GM21390 (cell line): Measurements from ENCODE around the gene MEIG1.
"Not testable (repeated sequence)": the region's sequence is repeated elsewhere in the genome, so short reads cannot be mapped to it uniquely, and the experiment has no call there.

Experiments
- ATAC-seq: cut with Tn5 transposase; IDR thresholded peaks from one replicate; pipeline ENCODE4 v1.9.1; 2021; ENCODE audit not compliant: unreplicated experiment

The MEIG1 gene

DNA sequence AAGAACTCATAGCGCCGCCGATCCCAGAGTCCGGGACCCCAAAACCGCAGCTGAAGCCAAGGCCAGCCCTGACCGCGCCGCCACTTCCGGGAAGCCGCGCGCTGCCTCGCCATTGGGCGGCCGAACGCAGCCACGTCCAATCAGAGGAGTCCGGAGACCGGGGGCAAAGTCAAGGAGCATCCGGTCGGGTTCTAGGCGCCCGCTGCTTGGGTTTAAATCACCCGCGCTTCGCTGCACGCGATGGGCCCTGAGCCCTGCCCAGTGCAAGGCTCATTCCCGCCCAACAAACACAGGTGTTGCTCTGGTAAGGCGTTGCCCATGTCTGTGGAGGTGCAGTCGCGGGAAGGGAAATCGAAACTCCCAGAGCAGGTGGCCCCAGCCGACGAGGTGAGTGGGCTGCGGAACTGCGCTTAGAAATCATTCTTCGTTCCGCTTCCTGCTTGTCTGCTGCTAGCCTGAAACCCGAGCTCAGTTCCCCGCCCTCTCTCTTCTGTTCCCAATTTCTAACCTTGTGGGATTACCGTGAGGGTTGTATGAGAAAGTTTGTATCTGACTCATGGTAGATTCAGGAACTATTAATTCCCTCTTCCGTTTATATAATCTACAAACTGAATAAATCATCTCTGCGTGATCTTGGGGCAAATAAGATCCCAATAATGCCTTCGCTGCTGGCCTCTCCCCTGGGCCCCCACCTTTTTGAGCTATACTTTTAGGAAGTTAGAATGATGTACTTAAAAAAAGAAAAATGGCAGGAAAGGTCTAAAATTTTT lies 5.0 kb upstream of the MEIG1 start, which contains the start of gene DCLRE1C:
Gene DCLRE1C (minus strand): TSS at position 96 of the 770 bp plus-strand sequence. CDS start 86 bp downstream, at position 10.
- ATAC-seq: peak; percentile 82

DNA sequence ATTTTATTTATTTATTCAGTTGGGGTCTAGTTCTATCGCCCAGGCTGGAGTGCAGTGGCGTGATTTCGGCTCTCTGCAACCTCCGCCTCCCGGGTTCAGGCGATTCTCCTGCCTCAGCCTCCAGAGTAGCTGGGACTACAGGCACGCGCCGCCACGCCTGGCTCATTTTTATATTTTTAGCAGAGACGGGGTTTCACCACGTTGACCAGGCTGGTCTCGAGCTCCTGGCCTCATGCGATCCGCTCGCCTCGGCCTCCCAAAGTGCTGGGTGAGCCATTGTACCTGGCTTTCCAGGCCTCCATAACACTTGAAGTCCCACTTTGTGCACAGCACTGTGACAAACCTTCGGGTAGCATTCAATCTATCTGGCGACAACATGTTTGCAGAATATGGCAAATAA lies 4.3 kb upstream of the MEIG1 start:
- no peak for ATAC-seq

DNA sequence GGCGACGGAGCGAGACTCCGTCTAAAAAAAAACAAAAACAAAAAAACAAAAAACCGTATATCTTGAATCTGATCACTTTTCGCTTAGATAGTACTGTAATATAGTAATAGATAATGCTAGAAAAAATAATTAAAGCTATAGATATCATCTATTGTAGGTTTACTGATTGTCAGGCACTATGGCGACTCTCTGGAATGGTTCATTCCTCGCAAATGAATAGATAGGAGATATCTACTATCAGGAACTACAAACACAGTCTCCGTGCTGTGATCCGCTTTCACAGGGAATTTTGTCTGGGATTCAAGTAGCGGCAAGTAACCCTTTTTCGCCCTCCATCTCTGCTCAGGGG lies 342 bp upstream of the MEIG1 start:
- no peak for ATAC-seq

DNA sequence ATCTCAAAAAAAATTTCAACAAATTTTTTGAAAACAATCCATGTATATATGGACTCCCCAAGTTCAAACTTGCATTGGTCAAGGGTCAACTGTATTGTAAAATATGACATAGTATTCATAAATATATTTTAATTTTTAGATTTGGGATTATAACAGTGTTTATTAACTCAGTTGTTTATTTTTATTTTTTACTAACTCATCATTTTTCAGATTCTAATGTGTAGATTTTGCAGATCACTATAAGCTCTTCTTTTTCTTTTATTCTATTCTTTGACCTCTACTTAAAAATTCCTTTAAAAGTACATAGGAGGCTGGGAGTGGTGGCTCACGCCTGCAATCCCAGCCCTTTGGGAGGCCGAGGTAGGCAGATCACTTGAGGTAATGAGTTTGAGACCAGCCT lies 8.7 kb downstream of the MEIG1 start:
- no peak for ATAC-seq

DNA sequence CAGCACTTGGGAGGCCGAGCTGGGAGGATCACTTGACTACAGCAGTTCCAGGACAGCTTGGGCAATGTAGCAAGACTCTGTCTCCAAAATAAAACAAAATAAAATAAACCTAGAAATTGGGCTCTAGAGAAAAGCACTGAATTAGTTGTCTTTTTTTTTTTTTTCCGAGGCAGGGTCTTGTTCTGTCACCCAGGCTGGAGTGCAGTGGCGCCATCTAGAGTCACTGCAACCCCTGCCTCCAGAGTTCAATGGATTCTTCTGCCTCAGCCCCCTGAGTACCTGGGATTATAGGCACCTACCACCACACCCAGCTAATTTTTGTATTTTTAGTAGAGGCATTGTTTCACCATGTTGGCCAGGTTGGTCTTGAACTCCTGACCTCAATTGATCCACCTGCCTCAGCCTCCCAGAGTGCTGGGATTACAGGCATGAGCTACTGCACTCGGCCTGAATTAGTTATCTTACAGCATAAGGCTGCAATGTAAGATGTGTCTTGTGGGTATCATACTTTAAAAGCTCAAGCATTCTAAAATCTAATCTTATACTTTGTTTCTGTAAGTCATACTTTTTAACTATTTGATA lies 12.8 kb downstream of the MEIG1 start:
- ATAC-seq: no peak

DNA sequence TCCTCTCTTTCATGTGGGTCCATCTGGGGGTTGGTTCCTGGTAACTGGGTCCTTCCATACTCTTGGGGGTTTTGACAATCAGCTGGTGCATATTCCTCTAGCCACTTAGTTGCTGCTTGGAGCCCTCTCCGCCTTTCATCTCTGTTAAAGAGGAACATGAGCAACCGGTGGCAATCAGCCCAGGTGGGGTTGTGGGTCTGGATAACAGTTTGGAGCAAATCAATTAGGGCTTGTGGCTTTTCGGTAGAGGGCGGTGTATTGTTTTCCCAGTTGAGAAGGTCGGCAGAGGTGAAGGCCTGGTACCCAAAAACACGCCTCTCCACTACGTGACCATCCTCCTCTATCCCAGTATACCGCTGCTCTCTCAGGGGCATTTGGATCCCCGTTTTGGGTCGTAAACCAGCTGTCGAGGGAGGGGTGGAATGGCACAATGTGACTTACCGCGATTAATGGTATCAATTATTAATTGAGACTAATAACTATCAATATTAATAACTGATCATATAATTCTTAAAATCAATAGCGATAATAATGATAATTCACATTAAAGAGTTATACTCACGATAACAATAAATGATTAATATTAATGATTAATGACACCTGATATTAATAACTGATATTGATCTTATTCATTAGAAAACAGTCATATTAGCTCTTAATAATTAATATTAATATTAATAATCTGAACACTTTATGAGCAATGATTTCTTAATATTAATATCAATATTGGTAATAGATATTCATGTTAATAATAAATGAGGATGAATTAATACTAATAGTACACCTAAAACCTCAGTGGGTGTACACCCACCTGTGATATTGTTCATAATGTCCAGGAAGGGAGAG lies 15.2 kb downstream of the MEIG1 start:
- ATAC-seq: not testable (repeated sequence)

DNA sequence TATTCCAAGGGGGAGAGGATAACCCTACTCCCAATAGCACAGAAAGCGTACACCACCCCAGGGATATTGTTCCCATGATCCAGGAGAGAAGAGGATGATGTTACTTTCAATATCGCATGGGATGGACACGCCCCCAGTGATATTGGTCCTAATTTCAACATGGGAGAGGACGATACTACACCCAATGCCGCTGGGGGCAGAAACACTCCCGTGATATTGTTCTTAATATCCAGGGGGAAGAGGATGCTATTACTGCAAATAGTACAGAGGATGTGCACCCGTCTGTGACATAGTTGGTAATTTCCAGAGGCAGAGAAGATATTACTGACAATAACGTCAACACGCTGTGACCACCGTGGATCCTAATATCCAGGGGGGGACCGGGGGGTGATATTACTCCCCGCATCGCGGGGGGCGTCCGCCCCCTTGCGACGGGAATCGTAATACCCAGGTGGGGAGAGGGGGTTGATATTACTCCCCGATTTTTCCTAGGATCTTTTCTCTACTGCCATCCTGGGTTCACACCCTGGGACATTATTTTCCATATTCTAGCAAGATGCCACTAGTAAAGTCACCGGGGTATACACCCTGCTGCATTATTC lies 16.6 kb downstream of the MEIG1 start:
- no peak for ATAC-seq

DNA sequence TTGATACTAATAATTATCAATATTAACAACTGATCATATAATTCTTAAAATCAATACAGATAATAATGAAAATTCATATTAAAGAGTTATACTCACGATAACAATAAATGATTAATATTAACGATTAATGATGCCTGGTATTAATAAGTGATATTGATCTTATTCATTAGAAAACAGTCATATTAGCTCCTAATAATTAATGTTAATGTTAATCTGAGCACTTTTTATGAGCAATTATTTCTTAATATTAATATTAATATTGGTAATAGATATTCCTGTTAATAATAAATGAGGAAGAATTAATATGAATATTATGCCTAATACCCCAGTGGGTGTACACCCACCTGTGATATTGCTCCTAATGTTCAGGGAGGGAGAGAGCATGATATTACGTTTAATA lies 23.6 kb downstream of the MEIG1 start:
- no peak for ATAC-seq

DNA sequence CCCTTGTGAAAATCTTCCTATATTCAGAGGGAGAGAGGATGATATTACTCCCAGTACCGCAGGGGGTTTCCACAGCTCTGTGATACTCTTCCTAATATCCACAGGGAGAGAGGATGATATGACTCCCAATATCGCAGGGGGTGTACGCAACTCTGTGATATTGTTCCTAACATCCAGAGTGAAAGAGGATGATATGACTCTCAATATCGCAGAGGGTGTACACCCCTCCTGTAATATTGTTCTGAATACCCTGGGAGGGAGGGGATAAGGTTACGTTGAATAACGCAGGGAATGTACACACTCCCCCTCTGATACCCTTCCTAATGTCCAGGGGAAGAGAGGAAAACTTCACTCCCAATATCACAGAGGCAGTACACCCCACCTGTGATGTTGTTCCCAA lies 30.4 kb downstream of the MEIG1 start:
- ATAC-seq: not testable (repeated sequence)

DNA sequence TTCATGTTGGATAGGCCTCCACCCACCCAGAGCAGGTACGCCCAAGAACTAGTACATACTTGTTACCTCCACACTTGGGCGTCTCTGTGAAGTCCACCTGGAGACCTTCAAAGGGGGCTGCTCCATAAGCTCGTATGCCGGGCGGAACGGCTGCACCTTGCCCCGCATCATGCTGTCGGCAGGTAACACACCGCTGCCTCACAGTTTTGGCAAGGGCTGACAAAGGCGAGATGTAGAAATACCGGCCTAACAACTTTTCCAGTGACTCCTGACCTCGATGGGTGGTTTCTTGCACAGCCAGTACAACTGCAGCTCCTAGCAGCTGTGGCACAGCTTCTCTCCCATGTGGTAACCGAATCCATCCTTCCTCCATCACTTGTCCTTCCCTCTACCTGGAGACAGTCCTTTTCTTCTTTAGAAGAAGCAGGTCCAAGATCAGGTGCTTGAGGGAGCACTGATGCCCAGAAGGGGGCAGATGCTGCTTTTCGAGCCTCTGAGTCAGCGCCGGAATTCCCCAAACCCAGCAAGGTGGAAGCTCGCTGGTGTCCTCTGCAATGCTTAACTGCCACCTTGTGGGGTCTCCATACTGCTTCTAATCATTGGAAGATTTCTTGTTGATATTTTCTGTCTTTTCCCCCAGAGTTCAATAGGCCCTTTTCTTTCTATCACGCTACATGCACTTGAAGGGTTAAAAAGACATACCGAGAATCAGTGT lies 32.0 kb downstream of the MEIG1 start:
- ATAC-seq: not testable (repeated sequence)

DNA sequence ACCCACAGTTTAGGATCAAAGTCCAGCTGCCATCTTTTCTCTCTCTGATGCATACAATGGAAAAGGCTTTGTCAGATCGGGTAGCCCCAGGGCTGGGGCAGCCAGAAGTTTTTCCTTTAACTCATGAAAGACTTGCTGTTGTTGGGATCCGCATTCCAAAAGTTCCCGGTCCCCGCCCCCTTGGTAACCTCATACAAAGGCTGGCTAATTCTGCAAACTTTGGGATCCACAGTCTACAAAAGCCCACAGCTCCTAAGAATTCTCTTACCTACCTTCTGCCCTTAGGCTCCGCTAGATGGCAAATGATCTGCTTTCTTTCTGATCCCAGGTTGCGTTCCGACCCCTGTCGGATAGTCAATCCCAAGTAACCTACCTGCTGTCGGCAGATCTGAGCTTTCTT lies 33.1 kb downstream of the MEIG1 start:
- ATAC-seq: not testable (repeated sequence)

DNA sequence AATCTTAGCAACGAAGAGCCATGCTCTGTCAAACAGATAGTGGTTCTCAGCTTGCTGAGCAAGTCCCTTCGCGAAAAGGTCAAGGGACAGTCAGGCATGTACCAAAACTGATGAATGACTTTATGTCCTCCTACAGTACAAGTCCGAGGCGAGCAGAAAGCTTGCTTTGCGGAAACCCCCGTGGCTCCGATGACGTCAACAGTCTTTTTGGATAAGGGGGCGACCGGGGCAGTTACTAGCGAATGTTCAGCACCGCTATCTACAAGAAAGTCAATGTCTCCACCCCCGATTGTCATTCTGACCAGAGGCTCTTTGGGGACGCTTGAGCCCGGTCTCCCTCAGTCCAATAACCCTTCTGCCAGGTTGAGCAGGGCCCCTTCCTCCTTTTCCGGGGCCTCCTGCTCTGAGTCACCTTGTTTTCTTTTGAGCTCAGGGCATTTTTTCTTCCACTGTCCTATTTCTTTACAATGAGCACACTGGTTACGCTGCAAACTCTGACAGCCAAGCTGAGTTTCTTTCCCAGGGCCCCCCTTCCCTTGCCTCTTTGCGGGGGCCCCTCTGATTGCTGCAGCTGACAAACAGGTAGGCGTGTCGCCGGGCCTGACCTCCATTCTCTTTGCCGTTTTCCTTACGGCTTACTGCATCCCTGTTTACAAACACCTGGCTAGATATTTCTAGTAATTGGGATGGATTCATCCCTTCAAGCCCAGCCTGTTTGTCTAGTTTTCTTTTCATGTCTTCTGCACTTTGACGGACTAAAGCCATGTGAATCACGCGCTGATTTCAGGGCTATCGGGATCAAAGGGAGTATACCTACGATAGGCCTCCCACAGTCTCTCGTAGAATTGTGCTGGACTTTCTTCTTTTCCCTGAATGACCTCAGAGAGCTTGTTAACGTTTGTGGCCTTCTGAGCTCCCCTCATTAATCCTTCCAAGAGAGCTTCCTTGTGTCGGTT lies 34.6 kb downstream of the MEIG1 start:
- not testable (repeated sequence) for ATAC-seq

DNA sequence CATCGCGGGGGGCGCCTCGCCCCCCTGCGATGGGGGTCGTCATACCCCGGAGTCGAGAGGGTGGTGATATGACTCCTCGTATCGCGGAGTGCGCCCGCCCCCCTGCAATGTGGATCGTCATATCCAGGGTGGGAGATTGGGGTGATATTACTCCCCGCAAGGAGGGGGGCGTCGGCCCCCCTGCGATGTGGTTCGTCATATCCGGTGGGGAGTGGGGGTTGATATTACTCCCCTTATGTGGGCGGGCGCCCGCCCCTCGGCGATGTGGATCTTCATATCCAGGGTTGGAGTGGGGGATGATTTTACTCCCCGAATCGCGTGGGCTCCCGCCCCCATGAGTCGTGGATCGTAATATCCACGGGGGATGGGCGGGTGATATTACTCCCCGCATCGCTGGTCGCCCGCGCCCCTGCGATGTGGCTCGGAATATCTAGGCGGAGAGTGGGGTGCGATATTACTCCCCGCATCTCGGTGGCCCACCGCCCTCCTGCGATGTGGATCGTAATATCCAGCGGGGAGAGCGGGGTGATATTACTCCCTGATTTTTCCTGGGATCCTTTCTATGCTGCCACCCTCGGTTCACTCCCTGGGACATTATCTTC lies 36.9 kb downstream of the MEIG1 start:
- no peak for ATAC-seq

DNA sequence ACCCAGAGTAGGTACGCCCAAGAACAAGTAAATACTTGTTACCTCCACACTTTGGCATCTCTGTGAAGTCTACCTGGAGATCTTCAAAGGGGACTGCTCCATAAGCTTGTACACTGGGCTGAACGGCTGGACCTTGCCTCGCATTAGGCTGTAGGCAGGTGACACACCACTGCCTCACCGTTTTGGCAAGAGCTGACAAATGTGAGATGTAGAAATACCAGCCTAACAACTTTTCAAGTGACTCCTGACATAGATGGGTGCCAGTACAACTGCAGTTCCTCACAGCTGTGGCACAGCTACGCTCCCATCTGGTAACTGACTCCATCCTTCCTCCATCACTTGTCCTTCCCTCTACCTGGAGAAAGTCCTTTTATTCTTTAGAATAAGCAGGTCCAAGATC lies 54.3 kb downstream of the MEIG1 start:
- not testable (repeated sequence) for ATAC-seq

DNA sequence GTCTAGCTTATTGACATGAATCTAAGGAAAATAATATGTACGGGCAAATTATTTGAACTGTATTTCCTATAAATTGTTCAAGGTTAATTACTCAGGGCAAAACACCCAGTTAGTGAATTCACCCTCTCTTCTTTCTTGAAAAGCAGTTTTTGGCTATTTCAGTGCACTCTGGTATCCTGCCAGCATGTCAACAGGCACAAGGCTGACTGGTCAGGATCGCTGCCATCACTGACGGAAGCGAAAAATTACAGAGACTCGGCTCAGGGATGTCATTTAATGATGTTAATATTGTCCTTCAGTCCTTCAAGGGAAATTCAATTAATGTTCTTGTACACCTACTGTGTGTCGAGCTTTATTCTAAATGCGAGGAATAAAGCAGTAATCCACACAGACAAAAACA lies 56.3 kb downstream of the MEIG1 start:
- ATAC-seq: no peak

DNA sequence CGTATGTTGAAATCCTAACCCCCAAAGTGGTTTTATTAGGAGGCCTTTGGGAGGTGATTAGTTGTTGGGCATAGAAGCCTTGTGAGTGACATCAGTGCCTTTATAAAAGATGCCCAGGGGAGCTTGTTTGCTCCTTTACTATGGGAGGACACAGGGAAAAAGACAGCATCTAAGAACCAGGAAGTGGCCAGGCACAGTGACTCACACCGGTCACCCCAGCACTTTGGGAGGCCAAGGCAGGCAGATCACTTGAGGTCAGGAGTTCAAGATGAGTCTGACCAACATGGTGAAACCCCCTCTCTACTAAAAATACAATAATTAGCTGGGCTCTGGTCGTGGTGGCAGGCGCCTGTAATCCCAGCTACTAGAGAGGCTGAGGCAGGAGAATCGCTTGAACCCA lies 61.8 kb downstream of the MEIG1 start:
- not testable (repeated sequence) for ATAC-seq
